ENCODE measurements around the gene HNF4A. TPM values are rescaled to one million over a fixed set of nuclear protein-coding genes. Genes with fewer than 3 reads are reported as not detected.

HNF4A gene
- total and polyA plus RNA-seq, 2 donors (not counting 3 experiments of a cell fraction or from before 2014, with no cell fraction given), result not detected

DNA sequence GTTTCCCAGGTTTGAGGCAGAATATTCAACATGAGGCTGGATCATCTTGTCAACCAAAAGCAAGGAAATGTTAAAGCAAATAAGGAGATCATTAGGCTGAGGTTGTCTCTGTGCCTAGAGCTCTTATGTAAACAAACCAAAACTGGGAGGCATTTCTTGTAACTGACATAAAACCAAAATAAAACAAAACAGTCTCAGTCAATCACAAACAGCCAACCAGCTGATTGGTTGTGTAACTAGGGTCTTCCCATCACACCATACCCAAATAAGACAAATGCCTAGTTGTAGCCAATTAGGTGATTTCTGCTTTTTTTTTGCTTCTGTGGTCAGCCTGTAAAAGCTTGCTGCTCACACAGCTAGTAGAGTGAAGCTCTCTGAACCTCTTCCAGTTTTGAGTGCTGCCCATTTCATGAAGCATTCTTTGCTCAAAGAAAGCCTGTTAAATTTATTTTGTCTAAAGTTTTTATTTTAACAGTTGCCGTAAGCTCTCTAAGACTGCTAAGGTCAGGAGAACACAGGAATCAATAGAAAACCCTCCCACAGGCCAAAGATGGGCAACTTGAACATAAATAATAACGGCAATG, 35.6 kb upstream of the HNF4A start:
- H3K79me2 ChIP-seq (ENCODE audit: control insufficient read depth, insufficient read depth, low read length), result no peaks in the 10 kb centered on the region
- no peak for TF ChIP-seq FOS (IDR thresholded peaks at IDR 0.05; ENCODE audit: borderline replicate concordance, insufficient read depth, low read length)
- TF ChIP-seq CTCF (IDR thresholded peaks at IDR 0.05; ENCODE audit: extremely low read depth in 1 of 2, insufficient read depth in 1 of 2, low read depth in 1 of 2, low read length in 2 of 2), result no peak
- TF ChIP-seq POLR2A (IDR thresholded peaks at IDR 0.05; ENCODE audit: low read depth, low read length), result no peak
- TF ChIP-seq EZH2 (IDR thresholded peaks at IDR 0.05; ENCODE audit: borderline replicate concordance, low read depth, low read length, severe bottlenecking), result no peak
- TF ChIP-seq MAX (IDR thresholded peaks at IDR 0.05; ENCODE audit: insufficient read depth, insufficient read length), result no peak
- TF ChIP-seq JUN (IDR thresholded peaks at IDR 0.05; ENCODE audit: borderline replicate concordance, insufficient read depth, insufficient read length, low read depth), result no peak
- no peak for TF ChIP-seq POLR2AphosphoS5 (IDR thresholded peaks at IDR 0.05; ENCODE audit: insufficient read depth, low read depth, low read length)
- TF ChIP-seq GATA2 (IDR thresholded peaks at IDR 0.05; ENCODE audit: insufficient read depth, insufficient read length, low read depth, low read length), result no peak
- no peak for TF ChIP-seq MYC (IDR thresholded peaks at IDR 0.05; ENCODE audit: low read depth, low read length)
- H3K4me1 ChIP-seq (ENCODE audit: control insufficient read depth, extremely low read depth, insufficient read depth, low read length), result no peaks in the 10 kb centered on the region
- H3K9me1 ChIP-seq (replicated peaks; ENCODE audit: control insufficient read depth, extremely low read depth, insufficient read depth, low read length), result no peaks in the 10 kb centered on the region
- no peak overlapping the region for H3K4me2 ChIP-seq (ENCODE audit: insufficient read depth, low read length)
- dilution Hi-C loops (cut with MboI; ENCODE audit: extremely low pct_ligation_motif_present, low sequenced_read_pairs), result no loop called here
- H3K9ac ChIP-seq (replicated peaks; ENCODE audit: extremely low read depth, insufficient read depth, low read length), result no peak overlapping the region
- H3K4me3 ChIP-seq (replicated peaks in 1 of 3; ENCODE audit: insufficient read depth in 1 of 3, low read depth in 1 of 3, low read length in 3 of 3), result no peak overlapping the region
- intact Hi-C loops (cut with micrococcal nuclease), result no loop called here
- ChIA-PET CTCF (interaction anchor here (1.1 to 1.9 kb wide), 3 partner anchors 9 to 65 kb away, joined by 3 to 15 read pairs (median 4); partner anchors contain the start of gene FITM2), POLR2A (no interaction called here)
- H3K36me3 ChIP-seq (ENCODE audit: control insufficient read depth in 2 of 2, extremely low read depth in 1 of 2, insufficient read depth in 2 of 2, low read length in 2 of 2), result no peaks in the 10 kb centered on the region
- FAIRE-seq (no peak), DNase-seq (ENCODE audit: low read depth, low spot score) (no peak)
- H2AFZ ChIP-seq (ENCODE audit: low read depth, low read length), result no peak overlapping the region
- no peaks in the 10 kb centered on the region for H3K9me3 ChIP-seq (replicated peaks; ENCODE audit: control insufficient read depth, insufficient read depth, low read length)
- no peak overlapping the region for H3K27ac ChIP-seq (ENCODE audit: insufficient read depth, low read depth, low read length)
- peaks cover 0 to 3% of the 10 kb centered on the region in 2 experiments for H3K27me3 ChIP-seq (ENCODE audit: control insufficient read depth in 2 of 2, insufficient read depth in 2 of 2, low read length in 2 of 2)
- H4K20me1 ChIP-seq (replicated peaks; ENCODE audit: control insufficient read depth, extremely low read depth, insufficient read depth, low read length), result no peaks in the 10 kb centered on the region
- no TSS peak for BruUV-seq (replicated peaks)
